ENCODE results near the gene THAP7.

THAP7 gene

GRCh38 chr22:20964090-20964798, 37.7 kb downstream of the THAP7 start:
- no peak for DNase-seq (ENCODE audit: low read depth)

GRCh38 chr22:20963201-20964052, 38.5 kb downstream of the THAP7 start:
- DNase-seq (ENCODE audit: low read depth): no peak

DNA sequence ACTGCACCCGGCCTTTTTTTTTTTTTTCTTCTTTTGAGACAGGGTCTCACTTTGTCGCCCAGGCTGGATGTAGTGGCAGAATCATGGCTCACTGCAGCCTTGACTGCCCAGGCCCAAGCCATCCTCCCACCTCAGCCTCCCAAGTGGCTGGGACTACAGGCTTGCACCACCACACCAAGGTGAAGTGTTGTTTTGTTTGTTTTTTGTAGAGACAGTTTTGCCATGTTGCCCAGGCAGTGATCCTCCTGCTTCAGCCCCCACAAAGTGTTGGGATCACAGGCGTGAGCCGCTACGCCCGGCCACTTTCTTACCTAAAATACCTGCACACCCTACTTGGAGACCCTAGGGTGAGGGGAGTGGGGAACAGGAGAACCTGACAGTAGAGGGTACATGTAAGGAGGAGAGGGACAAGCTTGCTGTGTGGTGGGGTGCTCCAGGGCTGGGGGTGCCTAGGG, 39.4 kb downstream of the THAP7 start:
- DNase-seq (ENCODE audit: low read depth): no peak

DNA sequence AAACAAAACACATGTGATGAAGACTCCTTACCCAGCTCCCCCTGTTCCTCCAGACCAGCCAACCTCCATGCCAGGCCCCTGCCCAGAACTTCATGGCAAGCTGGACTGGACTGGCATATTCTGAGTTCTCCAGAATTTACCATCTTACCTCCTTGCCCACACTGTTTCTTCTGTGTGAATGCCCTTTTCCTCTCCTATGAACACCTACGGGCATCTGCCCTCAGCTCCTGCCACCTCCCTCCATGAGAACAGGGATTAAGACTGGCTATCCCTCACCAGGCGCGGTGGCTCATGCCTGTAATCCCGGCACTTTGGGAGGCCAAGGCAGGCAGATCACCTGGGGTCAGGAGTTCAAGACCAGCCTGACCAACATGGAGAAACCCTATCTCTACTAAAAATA, 41.3 kb downstream of the THAP7 start:
- DNase-seq (ENCODE audit: low read depth): no peak

DNA sequence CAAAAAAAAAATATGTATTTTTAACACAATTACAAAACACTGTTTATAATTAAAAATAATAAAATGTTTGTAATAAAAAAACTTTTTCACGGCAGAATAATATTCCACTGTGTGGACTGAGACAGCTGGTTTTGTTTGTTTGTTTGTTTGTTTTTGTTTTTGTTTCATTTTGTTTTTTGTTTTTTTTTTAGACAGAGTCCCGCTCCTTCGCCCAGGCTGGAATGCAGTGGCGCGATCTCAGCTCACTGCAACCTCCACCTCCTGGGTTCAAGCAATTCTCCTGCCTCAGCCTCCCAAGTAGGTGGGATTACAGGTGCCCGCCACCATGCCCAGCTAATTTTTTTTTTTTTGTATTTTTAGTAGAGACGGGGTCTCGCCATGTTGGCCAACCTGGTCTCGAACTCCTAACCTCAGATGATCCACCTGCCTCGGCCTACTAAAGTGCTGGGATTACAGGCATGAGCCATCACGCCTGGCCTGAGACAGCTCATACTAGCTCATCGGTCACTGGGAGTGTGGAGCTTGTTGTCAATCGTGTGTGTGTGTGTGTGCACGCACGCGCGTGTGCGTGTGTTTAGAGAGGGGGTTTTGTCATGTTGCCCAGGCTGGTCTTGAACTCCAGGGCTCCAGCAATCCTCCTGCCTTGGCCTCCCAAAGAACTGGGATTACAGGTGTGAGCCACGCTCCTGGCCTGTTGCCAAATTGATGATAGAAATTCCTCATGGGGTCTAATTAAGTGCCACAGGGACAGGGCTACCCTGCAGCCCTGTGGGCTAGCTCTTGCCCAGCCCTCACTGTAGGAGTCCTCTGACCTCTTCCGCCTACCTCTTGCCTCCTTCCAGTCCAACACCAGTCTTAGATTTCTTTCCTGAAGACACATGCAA, 42.1 kb downstream of the THAP7 start:
- DNase-seq (ENCODE audit: low read depth): no peak

- no peak for DNase-seq (ENCODE audit: low read depth)
Measured at GRCh38 chr22:20957683-20958431, 44.1 kb downstream of the THAP7 start.

DNA sequence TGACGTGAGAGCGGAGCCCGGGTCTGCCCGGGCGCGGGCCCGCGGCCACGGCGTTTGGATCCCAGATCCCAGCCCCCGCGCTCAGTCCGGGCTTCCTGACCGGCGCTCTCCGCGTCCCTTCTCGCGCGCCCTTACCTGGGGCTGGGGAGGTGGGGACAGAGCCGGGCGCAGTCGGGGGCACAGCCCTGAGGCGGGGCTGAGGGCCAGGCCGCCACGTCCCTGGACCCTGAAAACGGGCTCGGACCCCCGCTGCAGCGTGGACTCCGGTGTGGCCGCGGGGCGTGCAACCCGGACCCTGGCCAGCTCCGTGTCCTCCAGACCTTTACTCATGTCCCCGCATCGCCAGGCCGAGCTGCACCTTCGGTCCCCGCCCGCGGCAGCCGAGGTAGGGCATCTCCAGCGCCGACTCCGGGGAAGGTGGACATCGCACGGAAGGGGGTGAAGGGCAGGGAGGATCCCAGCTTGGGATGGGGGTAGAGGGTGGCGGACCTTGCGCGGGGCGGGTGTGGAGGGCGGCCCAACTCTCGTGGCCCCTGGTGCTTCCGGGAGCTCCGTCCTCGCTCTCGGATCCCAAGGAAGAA, 44.7 kb downstream of the THAP7 start:
- no peak for DNase-seq (ENCODE audit: low read depth)

DNA sequence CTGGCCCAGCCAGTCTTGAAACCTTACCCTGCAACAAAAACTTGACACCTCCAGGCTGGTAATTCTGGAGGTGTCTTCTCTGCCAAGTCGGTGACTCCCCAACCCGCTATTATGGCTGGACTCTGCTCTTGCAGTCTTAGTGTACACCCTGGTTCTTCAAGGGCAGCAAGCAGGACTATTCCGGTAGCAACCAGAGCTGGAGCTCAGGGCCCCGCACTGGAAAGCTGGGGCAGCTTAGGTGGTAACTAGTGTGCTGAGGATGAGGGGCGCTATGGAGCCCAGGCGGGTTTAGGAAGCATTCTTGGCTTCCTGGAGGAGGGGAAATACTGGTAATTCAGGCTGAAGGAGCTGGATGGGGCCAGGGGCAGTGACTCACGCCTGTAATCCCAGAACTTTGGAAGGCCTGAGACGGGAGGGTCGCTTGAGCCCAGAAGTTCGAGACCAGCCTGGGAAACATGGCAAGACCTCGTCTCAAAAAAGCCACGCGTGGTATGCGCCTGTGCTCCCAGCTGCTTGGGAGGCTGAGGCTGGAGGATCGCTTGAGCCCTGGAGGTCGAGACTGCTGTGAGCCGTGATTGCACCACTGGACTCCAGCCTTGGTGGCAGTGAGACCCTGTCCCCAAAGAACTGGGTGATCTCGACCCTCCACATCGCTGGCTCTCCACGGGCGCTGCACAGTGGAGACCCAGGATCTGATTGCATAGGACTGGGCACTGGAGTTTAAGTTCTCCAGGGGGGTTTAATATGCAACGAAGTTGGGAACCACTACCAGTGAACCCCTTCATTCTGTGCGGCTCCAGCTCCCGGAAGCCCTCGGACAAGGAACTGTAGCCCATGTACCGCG, 45.4 kb downstream of the THAP7 start:
- DNase-seq (ENCODE audit: low read depth): no peak

DNA sequence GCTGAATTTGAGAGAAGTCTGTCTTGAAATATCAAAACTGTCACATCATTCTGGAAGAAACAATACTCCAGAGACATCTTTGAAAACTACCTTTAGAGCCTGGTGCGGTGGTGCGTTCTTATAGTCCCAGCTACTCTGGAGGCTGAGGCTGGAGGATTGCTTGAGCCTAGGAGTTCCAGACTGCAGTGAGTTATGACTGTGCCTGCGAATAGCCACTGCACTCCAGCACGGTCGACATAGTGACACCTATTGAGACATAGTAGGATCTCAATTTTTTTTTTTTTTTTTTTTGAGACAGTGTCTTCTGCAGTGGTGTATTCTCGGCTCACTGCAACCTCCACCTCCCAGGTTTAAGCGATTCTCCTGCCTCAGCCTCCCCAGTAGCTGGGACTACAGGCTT, 46.4 kb downstream of the THAP7 start:
- DNase-seq (ENCODE audit: low read depth): no peak

GRCh38 chr22:20953668-20954500, 48.0 kb downstream of the THAP7 start:
- DNase-seq (ENCODE audit: low read depth): no peak

DNA sequence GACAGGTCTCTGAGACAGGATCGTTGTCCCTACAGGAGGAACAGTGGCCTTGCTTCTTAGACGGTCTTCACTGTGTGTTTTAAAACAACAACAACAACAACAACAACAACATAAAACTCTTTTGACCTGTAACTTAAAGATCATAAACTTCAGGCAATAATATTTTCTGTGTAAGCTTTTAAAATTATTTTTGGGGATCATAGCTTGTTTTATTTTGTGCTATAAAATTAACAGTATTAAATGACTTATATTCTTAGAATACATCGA, 48.6 kb downstream of the THAP7 start:
- DNase-seq (ENCODE audit: low read depth): no peak

- DNase-seq (ENCODE audit: low read depth): no peak
Measured at GRCh38 chr22:20952544-20953341, 49.2 kb downstream of the THAP7 start.

DNA sequence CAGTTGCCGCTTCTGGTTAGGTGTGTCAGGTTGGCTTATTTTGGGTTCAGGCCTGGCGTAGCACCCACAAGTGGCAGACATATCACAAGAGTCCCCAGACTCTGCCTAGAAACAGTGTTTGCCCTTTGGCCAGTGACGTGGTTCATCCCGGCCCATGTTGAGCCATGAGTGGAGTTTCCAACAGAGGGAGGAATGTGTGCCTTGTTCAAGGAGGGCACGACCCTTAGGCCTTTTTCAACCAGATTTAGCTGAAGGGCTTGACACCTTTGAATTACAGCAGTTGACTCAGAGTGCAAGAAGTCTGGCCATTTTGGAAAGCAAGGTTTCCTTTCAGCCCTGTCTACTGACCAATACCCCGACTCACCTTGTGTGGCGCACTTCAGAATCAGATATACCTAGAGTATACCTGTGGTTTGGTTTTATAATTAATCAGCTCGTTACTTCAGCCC, 50.0 kb downstream of the THAP7 start:
- no peak for DNase-seq (ENCODE audit: low read depth)

- DNase-seq (ENCODE audit: low read depth): no peak
Measured at GRCh38 chr22:20951151-20951931, 50.6 kb downstream of the THAP7 start.

- DNase-seq (ENCODE audit: low read depth): no peak
Measured at GRCh38 chr22:20949698-20950183, 52.2 kb downstream of the THAP7 start.
